SK-N-DZ (cell line): Measurements from ENCODE around the gene MYCL.
"Not testable (repeated sequence)": the region's sequence is repeated elsewhere in the genome, so short reads cannot be mapped to it uniquely, and the experiment has no call there.

Source experiments
- DNase-seq: peaks from one replicate; pipeline ENCODE4 v3.0.0-alpha.2; 2015; ENCODE audit warnings: low spot score

Gene MYCL

DNA sequence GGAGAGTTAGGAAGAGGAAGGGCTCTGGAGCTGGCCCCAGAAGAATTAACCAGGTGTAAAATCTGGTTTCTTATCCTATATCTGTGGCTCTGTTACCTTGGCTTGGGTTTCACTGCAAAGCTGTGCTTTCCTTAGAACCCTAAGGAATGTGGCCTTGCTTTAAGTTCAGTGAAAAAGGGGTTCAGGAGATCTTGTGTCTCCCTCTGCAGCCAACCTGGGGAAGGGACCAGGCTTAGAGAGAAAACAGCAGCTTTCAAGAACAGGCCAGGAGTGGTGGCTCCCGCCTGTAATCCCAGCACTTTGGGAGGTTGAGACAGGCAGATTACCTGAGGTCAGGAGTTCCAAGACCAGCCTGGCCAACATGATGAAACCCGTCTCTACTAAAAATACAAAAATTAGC, 16.1 kb upstream of the MYCL start:
- no peak for DNase-seq

DNA sequence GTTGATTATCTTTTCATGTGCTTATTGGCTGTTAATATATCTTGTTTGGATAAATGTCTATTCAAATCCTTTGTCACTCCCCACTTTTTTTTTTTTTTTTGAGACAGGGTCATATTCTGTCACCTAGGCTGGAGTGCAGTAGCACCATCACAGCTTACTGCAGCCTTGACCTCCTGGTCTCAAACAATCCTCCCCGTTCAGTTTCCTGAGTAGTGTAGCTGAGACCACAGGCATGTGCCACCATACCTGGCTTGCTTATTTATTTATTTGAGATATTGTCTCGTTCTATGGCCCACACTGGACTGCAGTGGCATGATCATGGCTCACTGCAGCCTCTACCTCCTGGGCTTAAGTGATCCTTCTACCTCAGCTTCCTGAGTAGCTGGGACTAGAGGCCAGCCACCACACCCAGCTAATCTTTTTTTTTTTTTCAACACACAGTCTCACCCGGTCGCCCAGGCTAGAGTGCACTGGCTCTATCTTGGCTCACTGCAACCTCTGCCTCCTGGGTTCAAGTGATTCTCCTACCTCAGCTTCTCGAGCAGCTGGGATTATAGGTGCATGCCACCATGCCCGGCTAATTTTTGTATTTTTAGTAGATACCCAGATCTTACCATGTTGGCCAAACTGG, 13.9 kb upstream of the MYCL start:
- no peak for DNase-seq

DNA sequence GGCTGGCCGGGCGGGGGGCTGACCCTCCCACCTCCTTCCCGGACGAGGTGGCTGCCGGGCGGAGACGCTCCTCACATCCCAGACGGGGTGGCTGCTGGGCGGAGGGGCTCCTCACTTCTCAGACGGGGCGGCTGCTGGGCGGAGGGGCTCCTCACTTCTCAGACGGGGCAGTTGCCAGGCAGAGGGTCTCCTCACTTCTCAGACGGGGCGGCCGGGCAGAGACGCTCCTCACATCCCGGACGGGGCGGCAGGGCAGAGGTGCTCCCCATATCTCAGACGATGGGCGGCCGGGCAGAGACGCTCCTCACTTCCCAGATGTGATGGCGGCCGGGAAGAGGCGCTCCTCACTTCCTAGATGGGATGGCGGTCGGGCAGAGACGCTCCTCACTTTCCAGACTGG, 11.4 kb upstream of the MYCL start:
- not testable (repeated sequence) for DNase-seq

DNA sequence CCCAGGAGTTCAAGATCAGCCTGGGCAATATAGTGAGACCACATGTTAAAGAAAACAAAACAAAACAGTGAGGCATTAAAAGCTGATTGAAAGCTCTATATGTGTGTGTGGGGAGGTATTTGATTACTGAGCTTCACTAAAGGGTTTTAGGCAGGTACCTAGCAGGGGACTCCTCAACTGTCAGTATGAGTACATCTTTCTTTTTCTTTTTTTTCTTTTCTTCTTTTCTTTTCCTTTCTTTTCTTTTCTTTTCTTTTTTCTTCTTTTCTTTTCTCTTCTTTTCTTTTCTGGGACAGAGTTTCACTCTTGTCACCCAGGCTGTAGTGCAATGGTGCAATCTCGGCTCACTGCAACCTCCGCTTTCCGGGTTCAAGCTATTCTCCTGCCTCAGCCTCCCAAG, 8.5 kb upstream of the MYCL start:
- no peak for DNase-seq

DNA sequence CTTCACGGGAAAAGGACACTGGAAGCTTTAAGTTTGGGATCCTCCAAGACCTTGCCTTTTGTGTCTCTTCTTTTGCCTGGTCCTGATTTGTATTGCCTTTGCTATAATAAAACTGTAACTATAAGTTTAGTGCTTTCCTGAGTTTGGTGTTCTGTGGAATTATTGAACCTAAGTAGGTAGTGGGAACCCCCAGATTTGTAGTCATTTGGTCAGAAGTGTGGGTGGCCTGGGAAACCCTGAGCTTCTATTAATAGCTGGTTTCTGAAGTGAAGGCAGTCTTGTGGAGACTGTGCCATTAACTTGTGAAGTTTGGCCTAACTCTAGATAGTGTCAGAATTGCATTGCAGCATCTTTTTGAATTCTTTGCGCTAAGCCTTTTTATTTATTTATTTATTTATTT, 6.8 kb upstream of the MYCL start:
- DNase-seq, result no peak

DNA sequence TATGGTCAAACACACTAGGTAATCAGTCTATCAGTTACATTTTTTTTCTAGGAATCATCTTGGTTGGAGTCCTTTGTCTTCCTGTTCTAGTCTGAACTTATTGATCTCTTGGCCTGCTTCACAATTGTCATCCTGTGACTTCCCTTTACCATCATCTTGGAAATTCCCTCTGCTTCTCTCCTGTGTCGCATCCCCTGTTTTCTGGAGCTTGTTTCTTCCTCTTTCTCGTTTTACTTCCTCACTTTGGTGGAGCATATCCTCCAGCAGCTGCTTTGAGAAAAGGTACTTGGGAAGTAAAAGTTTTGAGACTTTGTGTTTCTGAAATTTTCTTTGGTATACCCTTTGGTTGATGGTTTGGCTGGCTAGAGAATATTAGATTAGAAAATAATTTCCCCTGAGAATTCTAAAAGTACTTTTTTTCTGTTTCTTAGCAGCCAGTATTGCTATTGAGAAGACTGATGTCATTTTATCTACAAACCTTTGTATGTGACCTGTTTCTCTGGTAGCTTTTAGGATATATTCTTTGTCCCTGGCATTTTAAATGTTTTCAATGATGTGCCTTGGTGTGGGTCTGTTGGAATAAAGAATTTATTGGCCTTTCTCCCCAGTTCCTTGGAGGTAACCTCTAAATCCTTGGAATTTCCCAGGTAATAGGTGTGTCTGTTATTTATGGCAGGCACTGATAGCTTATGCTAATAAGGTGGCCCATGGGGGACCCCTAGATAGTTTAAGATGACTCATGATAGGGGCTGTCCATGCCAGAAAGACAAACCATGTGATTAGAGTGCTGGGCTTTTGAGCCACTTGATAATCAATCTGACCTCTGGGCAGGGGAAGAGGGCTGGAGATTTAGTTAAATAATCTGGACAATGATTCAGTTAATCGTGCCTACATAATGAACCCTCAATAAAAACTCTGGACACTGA, 6.1 kb upstream of the MYCL start:
- DNase-seq, result no peak

DNA sequence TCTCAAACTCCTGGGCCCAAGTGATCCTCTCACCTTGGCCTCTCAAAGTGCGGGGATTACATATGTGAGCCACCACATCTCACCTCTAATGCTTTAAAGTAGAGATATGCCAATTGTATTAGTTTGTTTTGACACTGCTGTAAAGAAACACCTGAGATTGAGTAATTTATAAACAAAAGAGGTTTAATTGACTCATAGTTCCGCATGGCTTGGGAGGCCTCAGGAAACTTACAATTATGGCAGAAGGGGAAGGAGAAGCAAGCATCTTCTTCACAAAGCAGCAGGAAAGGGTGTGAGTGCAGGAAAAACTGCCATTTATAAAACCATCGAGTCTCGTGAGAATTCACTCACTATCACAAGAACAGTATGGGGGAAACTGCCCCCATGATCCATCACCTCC, 3.5 kb upstream of the MYCL start:
- DNase-seq, result no peak

DNA sequence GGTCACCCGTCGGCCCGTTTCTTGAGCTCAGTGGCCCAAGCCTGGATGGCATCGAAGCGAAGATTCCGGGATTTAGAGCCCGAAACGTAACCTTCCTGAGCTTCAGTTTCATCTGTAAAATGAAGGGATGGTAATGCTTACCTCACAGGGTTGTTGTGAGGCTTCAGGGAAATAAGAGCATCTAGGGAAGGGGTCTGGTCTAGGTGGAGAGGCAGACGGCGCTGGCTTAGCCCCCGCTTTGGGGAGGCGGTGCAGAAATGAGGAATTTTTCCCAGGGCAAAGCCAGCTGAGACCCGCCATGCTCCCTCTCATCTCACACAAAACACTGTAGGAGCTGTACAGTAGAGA, 717 bp upstream of the MYCL start:
- DNase-seq, result no peak

DNA sequence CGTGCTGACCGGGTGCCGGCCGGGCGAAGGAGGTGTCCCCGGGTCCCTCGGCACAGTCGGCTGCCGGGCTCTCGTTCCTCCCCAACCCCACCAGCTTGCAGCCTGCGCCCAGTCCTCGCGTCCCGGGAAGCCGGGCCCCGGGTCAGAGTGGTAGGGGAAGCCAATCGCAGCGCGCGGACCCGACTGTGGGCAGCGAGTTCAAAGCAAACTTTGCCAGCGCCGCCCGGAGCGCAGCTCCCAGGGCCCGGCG, 328 bp downstream of the MYCL start:
- DNase-seq, result no peak

DNA sequence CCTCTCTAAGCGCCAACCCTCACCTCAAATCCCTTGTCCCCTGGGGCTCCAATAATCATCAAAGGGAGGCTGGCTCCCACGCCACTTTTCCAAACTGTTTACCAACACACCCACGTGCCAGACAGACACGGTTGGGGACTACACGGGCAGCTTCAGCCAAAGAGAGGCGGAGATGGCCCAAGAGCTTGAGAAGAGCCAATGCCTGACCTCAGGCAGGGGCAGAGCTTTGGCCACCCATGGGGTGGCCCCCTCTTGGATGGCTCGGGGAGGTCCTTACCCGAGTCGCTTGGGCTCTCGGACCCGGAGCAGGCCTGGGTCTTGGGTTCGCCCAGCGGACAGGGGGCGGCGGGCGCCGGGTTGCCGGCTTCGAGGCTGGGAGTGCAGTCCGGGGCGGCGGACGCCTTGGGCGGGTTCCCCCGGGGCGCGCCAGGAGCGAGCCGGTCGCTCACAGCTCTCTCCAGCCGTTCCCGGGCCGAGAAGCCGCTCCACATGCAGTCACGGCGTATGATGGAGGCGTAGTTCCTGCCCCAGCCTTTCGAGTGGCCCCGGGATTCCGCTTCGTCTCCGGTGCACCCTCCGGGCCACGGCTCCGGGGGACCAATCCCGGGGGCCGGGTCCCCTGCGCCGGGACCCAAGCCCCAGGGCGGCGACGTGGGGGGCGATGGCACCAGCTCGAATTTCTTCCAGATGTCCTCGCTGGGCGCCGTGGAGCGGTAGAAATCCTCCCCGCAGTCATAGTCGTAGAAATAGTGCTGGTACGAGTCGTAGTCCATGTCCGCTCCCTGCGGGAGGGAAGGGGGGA, 854 bp downstream of the MYCL start:
- no peak for DNase-seq

DNA sequence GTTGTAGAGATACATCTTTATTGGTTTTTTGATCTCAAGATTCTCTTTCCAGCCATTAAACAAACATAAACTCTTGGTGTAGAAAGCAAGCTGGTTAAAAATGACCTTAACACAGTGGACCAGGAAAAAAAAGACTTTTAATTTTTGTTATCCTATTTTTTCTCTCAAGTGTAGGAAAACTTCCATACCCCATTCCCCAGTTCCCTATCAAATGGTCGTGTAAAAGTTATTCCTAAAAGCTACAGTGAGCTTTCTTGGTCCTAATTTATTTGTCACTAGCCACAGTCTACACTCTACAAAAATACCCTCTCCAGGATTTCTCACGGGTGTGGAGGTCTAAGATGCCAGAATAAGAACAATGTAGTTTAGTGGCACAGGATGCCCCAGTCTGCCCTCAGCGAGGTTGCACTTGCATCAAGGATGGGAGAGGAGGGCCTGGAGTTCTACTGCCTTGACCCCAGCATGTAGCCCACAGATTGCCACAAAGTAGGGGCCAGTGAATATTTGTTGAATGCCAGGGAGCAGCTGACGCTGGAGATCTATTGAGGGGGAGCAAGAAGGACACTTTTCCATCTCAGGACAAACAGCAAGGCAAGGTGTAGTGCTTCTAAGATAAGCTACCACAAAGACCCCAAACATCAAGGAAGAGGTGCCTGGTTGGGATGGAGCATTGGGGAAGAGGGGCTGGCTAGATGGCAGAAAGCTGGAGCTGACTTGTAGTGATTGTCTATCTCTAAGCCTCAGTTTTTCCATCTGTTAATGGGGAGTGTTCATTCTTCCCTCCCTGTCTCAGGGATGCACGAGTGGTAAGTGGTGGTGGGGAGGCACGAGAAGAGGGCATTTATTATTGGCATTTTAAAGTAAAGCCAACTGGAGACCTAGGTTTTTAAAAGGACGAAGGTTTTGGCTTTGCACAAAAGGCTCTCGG, 1.8 kb downstream of the MYCL start:
- no peak for DNase-seq

DNA sequence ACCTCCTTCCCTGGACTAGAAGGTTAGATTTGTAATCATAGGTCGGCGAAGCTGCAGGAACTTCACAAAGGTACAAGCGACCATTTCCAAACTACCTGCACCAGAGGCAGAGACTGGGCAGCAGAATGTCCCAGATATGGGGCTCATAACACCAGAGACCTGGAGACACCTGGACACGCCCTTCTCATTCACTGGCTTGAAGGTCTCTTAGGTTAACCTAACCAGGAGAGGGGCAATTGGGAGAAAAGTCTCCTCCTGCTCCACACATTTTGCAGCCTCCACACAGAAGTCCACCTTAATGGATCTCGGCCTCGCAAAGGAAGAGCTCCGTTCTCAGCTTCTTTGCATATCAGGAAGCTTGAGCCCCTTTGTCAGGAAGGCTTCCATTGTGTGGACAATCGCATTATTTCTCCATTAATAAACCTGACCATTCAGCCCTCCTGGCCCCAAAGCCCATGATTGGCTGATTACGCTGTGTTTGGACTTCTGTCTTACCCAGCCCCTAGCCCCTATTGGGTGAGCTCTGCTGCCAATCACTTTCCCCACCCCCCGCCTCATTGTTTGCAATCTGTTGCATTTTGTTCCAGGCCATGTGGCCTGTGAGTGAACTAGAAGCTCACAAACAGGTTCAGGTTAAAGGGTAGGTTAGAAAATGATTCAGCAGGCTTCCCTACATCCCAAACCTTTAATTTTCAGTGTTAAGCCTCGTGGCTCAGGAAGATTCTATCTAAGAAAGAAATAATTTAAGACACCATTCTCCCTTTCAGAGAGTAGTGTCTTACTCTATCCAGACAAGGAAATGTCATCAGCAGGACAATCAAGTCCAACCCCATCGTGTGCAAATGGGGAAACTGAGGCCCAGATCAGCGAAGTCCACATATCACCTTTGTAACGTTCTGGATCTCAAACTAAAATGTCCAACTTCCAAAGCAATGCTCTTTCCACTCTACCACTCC, 2.8 kb downstream of the MYCL start:
- DNase-seq, result peak; percentile 60

DNA sequence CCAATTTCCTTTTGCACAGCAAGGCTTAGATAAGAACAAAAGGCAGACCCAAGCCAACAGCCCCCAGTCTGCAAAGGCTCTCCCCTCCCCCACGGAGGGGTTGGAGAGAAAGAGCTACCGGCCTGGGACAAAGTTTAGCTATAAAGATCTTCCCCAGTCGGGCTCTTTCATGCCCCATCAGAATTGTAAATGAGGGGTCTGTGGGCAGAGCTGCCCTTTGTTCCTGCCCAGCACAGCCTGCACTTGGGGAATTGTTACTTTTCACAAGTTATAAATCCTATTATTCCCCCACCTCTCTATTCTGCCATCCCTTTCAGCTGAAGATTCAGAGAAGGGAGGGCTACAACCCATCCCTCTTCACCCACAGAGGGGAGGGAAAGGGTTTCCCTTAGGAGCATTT, 3.5 kb downstream of the MYCL start:
- DNase-seq, result no peak

DNA sequence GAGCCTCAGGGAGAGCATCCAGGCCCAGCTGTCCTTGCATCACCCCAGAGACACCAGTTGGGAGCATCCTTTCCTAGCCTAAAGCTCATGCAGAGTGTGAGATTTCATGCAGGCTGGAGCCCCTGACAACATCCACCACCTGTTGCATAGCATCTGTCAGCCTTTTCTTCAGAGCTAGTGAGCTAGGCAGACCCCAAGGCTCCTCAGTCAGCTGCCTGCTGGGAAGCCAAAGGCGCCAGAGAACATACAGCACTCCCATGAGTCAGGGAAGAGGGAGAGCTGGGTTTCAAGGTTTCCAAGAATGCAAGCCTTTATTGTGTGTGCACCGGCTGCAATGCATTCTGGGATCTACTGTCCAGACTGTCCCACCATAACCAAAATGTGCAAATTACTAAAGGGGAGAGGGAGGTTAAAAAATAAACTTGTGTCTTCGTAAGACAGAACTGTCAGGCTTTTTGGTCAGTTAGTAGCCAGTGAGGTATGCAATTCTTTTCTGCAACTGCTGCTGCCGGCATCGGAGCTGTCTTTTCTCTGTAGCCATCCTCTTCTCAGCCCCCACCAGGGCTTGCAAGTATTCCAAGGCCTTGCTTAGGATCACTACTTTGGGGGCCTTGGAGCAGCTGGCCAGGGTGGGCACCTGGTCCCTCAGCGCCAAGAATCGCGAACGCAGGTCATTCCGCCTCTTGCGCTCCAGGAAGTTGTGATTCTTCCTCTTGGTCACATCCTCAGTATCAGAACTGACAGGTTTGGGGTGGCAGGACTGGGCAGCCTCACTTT, 4.6 kb downstream of the MYCL start:
- peak; percentile 35 for DNase-seq

DNA sequence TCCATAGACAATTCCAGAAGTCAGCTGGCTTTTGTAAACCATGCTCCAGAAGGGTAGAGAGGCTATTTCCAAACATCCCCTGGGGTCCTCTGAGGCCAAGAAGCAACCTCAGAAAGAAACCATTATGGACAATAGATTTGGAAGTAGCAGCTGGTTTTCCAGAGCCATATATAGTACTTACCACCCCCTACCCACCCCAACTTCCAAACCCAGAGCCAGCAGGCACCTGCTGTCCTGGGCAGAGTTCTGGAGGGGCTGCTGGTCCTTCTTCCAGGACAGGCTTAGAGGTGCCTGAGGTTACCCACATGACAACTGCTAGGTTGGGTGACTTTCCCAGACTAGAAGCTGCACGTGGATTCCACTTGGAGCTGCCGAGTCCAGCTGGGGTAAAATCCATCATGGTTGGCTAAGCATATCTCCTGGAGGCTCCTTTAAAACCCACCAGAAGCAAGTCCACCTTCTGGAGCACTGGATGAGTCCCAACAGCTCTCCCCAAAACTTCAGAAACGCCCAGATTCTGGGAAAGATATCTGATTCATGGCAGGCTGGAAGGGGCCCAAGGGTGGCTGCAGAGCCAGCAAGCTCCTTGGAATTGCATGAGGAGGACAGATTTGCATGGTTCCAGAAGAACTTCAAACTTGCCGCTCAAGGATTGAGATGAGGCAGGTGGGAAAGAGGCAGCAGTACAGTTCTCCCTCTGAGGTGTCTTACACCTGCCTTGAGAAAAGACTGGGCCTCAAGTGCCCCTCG, 5.8 kb downstream of the MYCL start:
- DNase-seq, result no peak

DNA sequence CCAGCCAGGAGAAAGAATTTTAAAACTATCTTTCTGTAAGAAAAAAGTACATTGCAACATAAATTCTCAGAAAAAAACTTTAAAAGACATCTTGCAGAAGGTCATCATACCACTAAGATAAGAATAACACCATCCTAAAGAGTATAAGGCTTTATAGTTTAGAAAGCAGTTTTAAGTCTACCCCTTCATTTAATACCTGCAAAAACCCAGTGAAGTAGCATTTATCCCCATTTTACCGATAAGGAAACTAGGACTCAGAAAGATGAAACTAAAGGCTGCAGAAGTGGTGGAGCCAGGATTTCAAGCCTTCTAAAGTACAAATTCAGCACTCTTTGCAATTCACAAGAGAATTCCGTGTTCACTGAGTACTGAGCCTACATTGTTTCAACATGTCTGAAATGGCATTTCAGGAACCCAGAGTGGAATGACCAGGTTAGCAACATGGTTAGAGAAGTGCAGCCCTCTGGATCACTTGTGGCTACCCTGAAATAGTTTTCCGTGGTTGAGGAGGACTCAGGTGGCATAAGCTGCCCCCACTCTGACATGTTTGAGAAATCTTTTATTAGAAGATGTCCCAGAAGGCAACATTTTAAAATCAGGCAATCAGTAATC, 6.7 kb downstream of the MYCL start:
- no peak for DNase-seq

DNA sequence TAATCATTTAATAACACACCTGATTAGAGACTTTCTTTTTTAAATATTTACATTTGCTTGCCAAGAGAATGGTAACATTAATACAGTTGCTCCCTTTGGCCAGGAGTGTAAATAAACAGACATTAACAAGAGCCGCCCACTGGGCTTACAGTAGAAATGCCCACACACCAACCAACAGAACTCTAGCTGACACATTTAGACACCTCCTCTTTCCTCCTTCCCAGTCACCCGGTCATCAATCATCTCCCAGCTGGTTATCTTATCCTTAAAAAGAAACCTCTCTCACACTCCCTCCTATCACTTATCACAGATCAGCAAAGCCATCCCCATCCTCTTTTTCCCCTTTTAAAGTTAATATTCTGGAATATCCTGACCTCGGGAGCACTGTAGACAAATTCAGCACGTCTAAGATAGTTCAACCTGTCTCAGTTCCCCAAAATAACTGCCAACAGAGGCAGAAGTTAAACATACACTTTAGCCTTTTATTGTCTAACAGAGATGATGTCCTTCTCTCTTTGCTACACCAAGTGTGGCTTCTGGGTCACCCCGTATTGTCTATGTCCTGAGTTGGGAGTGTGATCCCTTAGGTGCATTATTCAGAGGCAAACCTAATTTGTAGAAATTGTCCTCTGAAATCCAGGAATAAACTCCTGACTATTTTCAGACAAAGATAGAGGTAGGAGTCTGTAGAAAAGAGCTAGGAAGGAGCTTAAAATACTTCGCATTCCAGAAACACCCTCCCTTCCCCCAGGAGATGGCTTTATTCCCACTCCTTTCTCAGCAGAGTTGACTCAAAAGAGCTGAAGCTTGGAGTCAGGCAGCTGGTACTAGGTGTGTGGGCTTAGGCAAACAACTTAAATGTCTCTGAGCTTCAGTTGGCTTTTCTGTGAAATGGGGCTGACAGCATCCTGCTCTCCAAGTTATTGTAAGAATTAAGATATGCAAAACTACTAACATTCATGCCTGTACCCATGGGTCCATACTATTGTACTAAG, 8.8 kb downstream of the MYCL start:
- DNase-seq, result no peak
